GM08714 (cell line): Measurements from ENCODE around the gene EXOSC5.
"Not testable (repeated sequence)": the region's sequence is repeated elsewhere in the genome, so short reads cannot be mapped to it uniquely, and the experiment has no call there.

Experiments
- H3K4me3 ChIP-seq: fragments of 200-500 bp; sonication (Bioruptor generic); 2 replicates; pipeline ENCODE4 v1.5.1; 2014; ENCODE audit warnings: mild to moderate bottlenecking, low read length, inconsistent platforms
- ZNF274 ChIP-seq: IDR thresholded peaks from 2 replicates; pipeline ENCODE4 v1.6.1; 2012; ENCODE audit warnings: mild to moderate bottlenecking, low read depth, low read length

The EXOSC5 gene

DNA sequence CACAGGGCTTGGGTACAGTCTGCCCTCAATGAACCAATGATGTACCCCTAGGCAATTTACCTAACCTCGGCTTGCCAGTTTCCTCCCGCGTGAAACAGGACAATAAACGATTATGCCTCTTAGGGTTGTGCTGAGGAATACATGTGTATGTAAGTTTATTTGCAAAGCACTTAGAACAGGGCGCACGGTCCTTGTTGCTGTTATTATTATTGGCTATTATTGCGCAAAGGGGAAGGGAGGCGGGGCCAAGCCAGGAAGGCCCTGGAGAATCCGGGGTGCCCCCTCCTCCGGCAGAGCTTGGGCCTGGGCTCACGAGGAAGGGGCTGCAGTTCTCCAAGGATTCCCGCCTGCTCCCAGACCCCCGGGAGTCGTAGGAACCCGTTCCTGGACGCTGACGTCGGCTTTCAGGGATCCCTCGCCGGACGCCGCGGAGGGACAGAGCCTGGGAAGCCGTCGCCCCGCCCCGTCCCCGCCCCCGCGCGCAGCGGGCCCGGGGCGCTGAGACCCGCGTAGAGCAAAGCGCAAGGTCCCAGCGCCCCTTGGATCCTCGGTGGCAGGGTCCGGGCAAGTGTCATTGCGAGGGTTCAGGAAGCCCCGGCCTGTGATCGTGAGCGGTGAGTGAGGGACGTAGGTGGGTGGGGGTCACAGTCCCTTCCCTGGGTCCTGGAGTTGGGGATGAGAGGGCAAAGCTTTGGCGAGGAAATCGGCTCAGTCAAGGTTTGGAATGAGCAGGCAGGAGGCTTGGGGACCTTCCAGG, 20.7 kb downstream of the EXOSC5 start, which contains the start of gene TMEM91:
TMEM91 (plus strand) TSS at position 293 of the 757 bp plus-strand sequence. CDS start 1,777 bp downstream, outside the sequence.
- H3K4me3 ChIP-seq: peak within 1 kb of the TSS; percentile 47; the same call in 1 of the 2 replicates
- TF ChIP-seq ZNF274: no peak

DNA sequence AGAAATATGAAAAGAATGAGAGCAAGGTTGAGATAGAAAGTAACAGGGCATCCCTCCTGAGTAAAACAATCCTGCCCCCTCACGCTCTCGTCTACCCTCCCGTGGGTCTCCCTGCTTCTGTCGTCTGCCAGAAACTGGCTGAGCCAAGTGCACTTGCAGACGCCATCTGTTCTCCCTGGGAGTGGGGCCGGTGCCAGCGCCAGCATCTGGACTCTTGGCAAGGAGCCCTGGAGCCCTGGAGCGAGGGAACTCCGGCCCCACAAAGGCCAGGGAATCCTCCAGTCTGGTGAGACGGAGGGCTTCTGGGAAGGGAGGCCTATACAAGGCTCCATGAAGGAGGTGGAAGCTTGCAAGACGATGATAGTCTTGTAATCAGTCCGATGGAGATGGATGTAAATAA, 23.2 kb downstream of the EXOSC5 start:
- H3K4me3 ChIP-seq: no peak overlapping the region
- no peak for TF ChIP-seq ZNF274

DNA sequence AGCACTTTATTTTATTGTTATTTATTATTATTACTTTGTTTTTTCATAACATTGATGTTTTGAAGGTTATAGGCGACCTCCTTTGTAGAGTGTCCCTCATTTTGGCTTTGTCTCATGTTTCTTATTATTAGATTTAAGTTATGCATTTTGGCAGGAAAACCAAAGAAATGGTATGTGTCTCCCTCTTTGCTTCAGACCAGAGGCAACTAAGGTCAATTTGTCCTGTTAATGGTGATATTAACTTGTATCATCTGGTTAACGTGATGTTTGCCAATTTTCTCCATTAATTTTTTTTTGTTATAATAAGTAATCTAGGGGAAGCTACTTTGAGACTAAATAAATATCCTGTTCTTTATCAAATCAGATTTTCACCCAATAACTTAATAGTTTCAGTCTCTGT, 24.7 kb downstream of the EXOSC5 start:
- TF ChIP-seq ZNF274: no peak
- no peak overlapping the region for H3K4me3 ChIP-seq

DNA sequence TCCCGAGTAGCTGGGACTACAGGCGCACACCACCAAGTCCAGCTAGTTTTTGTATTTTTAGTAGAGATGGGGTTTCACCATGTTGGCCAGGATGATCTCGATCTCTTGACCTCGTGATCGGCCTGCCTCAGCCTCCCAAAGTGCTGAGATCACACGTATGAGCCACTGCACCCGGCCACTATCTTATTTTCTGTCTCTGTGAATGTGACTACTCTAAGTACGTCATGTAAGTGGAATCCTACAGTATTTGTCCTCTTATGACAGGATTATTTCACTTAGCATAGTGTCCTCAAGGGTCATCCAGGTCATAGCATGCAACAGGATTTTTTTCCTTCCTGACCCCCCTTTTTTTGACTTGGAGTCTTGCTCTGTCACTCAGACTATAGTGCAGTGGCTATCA, 25.6 kb downstream of the EXOSC5 start:
- H3K4me3 ChIP-seq: no peak overlapping the region
- no peak for TF ChIP-seq ZNF274

DNA sequence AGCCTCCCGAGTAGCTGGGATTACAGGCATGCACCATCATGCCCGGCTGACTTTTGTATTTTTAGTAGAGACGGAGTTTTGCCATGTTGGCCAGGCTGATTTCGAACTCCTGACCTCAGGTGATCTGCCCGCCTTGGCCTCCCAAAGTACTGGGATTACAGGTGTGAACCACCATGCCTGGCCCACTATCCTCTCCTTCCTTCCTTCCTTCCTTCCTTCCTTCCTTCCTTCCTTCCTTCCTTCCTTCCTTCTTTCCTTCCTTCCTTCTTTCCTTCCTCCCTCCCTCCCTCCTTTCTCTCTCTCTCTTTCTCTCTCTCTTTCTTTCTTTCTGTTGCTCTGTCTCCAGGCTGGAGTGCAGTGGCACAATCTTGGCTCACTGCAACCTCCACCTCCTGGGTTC, 26.0 kb downstream of the EXOSC5 start:
- H3K4me3 ChIP-seq: not testable (repeated sequence)

DNA sequence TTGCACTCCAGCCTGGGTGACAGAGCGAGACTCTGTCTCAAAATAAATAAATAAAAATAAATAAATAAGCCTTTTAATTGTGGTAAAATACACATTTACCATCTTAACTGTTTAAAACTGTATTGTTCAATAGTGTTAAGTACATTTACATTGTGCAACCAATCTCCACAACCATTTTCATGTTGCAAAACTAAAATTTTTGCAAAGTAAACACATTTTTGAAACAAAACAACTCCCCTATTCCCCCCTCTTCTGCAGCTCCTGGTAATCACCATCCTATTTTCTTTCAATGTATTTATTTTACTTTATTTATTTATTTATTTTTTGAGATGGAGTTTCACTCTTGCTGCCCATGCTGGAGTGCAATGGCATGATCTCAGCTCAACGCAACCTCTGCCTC, 27.4 kb downstream of the EXOSC5 start:
- no peak for TF ChIP-seq ZNF274
- H3K4me3 ChIP-seq: no peak overlapping the region

DNA sequence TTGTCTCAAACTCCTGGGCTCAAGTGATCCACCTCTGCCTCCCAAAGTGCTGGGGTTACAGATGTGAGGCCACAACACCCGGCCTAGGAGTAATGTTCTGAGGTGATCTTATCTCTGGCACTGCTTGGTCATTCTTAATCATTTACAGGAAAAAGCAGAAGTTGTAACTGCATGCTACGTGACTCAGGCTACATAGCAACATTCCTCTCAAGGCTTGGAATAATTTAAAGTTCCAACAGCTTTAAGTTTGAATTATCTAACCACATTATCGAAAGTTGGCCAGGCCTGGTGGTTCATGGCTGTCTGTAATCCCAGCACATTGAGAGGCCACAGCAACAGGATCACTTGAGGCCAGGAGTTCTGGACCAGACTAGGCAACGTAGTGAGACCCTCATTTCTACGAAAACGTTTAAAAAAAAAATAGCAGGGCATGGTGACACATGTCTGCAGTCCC, 29.3 kb downstream of the EXOSC5 start:
- H3K4me3 ChIP-seq: peak overlapping the region; percentile 12; the same call in 1 of the 2 replicates
- TF ChIP-seq ZNF274: no peak

DNA sequence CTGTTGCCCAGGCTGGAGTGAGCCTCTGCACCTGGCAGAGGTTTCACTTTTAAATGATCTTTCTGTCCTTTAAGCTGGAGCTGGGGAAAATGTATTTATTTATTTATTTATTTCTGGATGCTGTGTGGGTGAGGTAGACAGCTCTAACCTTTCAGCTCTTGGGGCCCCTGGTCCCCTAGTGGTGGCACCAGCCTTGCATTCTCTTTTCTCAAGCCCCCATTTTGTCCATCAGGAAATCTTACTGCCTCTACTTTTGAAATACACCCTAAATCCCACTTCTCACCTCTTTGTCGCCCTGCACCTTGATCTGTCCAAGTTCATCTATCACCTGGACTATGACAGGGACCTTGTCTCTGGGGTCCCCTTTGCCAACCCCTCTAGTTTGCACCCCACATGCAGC, 31.1 kb downstream of the EXOSC5 start:
- no peak for TF ChIP-seq ZNF274
- no peak overlapping the region for H3K4me3 ChIP-seq

DNA sequence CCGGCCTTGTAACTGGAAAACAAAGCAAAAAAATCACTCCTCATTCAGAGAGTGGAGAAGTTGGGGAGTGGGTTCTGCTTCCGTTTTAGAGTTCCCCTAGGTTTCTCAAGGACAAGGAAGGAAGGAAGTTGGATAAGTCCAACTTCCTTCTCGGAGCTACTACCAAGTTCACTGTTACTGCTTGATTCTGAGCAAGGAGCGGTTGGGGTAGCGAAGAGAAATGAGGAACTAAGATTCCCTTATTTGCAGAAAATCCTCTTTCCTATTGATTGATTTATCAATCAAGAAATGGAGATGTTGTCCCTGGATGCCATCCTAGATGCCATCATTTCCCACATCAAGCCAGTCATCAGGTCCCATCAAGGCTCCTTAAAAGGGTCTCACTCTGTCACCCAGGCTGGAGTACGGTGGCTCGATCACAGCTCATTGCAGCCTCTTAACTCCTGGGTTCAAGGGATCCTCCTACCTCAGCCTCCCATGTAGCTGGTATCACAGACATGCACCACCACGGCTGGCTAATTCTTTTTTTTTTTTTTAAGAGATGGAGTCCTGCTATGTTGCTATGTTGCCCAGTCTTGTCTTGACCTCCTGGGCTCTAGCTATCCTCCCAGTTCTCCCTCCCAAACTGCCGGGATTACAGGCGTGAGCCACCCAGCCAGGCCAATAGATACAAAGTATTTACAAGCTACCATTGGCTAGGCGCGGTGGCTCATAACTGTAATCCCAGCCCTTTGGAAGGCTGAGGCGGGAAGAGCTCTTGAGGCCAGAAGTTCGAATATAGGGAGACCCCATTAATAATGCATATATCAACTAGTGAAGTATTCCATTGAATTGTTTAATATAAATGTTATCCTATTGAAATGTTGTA, 32.4 kb downstream of the EXOSC5 start:
- no peak for TF ChIP-seq ZNF274
- peak overlapping the region; percentile 87 for H3K4me3 ChIP-seq

DNA sequence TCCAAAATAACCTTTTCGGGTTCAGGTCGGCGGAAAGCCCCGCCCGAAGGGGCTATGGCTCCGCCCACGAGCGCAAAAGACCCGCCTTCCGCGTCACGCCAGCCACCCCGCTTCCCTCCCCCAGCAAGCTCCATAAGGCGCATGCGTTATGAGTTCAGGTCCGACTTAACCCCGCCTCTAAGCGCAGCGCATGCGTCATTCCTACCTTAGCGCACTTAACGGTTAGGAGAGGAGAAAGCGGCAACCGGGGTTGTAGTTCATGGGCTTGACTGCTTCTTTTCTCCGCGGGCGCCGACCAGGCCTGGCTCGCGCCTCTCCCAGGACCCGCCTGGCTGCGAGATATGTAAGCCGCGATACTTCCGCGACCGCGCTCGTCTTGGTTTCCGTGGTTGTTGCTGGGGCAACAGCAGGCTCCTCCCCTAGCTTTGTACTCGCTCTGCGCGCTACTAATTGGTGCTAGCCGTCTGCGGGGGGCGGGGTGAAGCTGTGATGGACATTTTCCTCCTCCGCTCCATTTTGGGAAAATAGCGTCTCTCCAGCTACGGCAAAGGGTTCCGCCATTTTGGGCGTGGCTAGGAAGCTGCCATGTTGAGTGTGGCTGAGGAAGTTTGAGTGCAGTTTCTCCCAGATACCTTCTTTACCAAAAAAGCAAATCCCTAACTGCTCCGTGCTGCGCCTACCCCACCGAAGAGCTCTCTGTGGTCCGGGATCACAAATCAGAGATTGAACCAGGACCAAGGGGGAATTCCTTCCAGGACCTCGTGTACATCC, 33.2 kb downstream of the EXOSC5 start, which contains the start of gene B9D2:
B9D2 (minus strand) TSS at position 397 of the 771 bp plus-strand sequence. CDS start 630 bp downstream, outside the sequence.
- H3K4me3 ChIP-seq: peak within 1 kb of the TSS; percentile 87
- TF ChIP-seq ZNF274: no peak

DNA sequence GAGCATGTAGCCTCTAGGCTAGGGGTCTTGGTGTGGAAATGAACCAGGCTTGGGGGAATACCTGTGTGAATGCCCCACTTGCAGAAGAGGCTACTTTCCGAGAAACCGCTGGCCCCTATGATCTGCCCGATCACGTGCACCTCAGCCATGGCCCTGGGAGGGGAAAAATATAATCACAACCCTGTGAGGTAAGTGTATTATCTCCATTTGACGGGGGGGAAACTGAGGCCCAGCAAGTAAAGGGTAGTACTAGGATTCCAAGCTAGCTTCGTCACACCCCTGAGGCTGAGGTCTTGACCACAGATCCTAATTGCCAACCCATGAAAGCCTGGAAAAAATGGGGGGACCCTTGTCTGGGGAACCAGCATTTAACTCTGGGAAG, 33.8 kb downstream of the EXOSC5 start:
- H3K4me3 ChIP-seq: peak overlapping the region; percentile 87; the same call in 1 of the 2 replicates
- TF ChIP-seq ZNF274: no peak

DNA sequence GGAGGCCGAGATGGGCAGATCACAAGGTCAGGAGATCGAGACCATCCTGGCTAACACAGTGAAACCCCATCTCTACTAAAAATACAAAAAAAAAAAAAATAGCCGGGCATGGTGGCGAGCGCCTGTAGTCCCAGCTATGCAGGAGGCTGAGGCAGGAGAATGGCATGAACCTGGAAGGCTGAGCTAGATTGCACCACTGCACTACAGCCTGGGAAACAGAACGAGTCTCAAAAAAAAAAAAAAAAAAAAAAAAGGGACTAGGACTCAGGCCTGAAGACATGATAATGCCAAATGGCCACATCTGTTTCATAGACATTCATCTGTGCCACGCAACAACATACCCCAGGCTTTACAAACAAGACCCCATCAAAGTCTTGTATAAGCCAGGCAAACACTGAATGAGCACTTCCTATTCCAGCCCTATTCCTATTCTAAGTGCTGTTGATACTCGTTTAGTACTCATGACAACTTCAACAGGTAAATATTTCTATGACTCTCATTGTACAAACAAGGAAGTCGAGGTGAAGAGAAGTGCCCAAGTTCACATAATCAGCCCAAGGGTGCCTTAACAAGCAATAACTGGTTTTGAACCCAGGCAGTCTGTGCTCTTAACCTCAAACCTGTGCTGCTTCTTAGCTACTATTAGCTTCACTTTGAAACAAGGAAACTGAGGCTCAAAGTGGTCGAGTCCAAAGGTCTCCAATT, 34.9 kb downstream of the EXOSC5 start:
- TF ChIP-seq ZNF274: no peak
- no peak overlapping the region for H3K4me3 ChIP-seq

DNA sequence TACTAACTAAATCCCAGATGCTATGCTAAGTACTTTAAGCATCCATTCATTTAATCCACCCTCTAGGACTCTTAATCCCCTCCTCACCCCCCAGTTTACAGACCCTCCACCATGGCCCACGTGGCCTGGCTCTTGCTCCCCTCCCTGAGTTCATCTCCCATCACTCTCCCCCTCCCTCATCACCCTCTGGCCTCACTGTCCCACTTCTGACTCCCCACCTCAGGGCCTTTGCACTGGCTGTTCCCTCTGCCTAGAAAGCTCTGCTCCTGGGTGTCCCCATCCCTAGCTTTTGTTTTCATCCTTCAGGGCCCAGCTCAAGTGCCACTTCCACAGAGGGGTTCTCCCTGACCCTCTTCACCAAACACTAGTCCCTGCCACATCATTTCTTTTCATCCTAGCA, 37.4 kb downstream of the EXOSC5 start:
- TF ChIP-seq ZNF274: no peak
- no peak overlapping the region for H3K4me3 ChIP-seq
